Iris pigment epithelial cell (primary cell): ENCODE data around the gene BBS4.
"Not testable (repeated sequence)": the region's sequence is repeated elsewhere in the genome, so short reads cannot be mapped to it uniquely, and the experiment has no call there.

ENCODE experiments used
- DNase-seq: peaks from one replicate; pipeline ENCODE4 v3.0.0-alpha.2; 2011; ENCODE audit warnings: low read depth

Gene BBS4

GRCh38 chr15:72700076-72700475, 14.1 kb downstream of the BBS4 start:
- DNase-seq, result no peak

GRCh38 chr15:72706266-72706665, 20.3 kb downstream of the BBS4 start:
- DNase-seq, result peak; percentile 30

GRCh38 chr15:72708551-72709303, 22.7 kb downstream of the BBS4 start:
- not testable (repeated sequence) for DNase-seq

DNA sequence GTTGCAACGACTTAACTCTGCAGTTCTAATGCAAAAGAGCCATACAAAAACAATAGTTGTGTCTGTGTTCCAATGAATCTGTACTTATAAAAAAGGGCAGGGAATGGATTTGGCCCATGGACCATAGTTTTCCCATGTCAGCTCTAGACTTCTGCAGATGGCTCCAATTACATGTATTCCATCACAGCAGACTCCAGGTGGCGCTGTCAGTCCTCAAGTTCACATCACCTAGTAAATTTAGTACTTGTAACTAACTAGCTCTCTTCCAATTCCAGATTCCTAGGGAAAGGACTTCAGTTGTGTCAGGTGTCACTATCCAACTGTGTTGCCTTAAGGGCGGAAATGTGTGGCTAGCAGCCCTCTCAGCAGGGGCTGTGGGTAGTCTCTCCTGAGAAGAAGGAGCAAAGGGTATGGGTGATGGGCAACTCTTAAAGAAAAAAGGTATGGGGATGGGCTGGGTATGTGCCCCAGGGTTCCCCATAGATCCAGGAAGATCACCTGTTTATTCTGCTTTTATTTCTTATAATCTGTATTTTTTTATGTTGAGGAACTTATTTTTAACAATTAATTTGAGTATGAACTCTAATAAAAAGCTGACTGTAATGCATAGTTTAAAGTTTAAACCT, 36.2 kb downstream of the BBS4 start:
- peak; percentile 79 for DNase-seq

- DNase-seq, result peak; percentile 23
These were observed 38.0 kb downstream of the BBS4 start for GRCh38 chr15:72724028-72724427.

DNA sequence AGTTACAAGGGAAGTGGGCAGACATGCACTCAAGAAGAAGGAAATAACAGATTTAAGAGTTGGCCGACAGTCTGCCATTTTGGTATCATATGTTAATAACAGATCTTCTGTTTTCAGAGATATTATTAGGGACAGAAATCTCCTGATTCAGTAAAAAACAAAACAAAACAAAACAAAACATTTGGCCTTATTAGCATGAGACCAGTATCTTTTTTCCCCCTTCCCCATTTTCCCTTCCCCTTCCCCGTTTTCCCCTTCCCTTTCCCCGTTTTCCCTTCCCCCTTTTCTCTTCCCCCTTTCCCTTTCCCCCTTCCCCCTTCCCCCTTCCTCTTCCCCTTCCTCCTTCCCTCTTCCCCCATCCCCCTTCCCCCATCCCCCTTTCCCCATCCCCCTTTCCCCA, 39.4 kb downstream of the BBS4 start:
- no peak for DNase-seq

GRCh38 chr15:72725851-72726250, 39.8 kb downstream of the BBS4 start:
- DNase-seq, result not testable (repeated sequence)

GRCh38 chr15:72727154-72727553, 41.1 kb downstream of the BBS4 start:
- DNase-seq, result no peak

DNA sequence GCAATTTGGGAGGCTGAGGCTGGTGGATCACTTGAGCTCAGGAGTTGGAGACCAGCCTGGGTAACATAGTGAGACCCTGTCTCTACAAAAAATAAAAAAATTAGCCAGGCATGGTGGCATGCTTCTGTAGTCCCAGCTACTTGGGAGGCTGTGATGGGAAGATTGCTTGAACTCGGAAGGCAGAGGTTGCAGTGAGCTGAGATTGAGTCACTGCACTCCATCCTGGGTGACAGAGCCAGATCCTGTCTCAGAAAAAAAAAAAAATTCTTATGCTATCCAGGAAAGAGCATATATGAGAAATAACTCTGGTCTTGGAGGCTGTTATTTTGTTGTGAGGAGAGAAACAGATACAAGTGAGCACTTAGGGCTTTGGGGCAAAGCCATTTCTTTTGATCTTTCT, 42.2 kb downstream of the BBS4 start:
- DNase-seq, result peak; percentile 20

DNA sequence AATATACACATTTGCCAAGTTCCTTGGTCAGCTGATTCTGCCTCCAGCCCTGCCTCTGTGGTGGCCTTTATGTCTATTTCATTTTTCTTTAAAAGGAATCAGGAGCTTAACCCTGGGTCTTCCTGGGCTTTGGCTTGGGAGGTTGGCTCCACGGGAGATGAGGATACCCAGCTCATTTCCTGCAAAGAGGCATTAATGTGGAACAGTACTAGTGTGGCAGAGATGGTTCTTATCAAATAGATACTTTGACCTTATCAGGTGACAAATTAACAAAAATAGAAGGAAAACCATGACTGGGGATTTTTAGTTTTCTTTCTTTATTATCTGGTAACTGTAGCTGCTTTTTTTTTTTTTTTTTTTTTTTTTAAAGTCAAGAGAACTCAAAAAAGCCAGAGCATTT, 42.8 kb downstream of the BBS4 start:
- DNase-seq, result no peak

DNA sequence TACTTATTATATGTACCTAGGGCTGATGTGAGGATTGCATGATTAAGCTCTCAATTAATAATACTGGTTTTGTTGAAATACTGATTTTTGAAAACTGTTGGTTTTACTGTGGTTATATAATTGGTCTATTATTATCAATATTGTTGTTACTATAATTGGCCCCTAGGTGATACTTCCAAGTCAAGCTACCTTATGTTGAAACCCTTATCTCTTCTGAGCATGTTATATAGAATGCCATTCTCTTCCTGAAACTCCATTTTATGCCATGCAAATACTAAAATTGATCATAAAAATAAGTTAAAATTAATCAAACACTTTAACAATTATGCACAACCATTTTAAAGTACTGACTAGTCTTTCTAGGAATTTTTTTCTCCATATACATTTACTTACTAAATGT, 46.1 kb downstream of the BBS4 start:
- DNase-seq, result no peak

DNA sequence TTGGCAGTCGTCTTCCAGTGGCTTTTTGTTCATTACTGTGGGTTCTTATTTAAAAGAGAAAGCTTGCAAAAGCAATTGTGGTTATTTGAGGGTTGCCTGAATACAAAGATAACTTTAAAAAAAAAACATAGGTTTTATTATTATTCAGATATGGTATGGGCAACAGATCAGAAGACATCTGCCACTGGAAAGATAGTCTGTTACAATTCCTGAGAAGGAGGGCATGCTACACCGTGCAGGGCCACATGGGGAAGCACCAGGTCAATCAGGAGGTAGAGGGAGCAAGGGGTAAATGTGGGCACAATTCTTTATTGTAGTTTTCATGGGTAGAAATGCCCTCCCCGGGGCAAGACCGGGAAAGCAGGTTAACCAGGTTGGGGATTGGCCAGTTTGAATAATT, 46.5 kb downstream of the BBS4 start:
- no peak for DNase-seq

DNA sequence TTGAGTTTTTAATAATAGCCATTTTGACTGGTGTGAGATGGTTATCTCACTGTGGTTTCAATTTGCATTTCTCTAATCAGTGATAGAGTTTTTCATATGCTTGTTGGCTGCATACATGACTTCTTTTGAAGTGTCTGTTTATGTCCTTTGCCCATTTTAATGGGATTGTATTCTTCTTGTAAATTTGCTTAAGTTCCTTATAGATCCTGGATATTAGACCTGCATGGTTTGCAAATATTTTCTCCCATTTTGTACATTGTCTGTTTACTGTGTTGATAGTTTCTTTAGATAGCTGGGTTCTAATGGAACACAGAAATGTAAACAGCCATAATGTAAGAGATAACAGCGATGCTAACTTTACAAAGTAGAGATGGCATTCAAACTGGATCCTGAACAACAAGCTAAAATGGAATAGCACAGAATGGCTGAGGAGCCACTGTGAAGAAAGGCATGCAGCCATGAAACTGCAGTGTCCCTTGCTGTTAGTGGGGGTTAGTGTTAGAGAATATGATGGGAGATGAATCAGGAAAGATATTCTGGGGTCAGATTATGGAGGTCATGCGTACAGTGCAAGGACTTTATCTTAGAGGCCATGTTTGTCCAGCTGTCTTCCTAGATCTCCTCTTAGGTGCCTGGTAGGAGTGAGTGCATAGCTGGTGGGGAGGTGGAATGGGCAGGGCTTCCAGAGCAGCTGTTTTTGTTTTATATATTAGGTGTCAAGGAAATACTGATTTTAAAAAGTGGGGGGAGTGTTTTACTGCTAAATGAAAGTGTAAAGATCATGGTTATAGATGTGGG, 48.1 kb downstream of the BBS4 start:
- DNase-seq, result no peak

DNA sequence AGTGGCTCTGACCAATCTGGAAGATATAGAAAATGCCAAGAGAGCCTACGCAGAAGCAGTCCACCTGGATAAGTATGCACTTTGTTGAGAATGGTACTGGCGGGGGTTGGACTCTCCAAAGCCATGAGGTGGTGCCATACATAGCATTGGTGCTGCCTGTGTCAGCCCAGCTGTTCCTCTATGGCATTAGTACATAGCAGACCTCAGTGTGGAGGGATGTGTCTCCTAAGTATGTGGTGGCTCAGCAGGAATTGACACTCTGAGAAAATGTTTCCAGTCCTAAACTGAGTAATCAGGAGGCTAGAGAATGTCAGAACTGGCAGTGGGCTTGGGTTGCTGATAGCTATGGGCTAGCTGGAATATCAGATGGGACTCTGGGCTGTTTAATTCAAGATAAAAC, 49.1 kb downstream of the BBS4 start:
- no peak for DNase-seq

DNA sequence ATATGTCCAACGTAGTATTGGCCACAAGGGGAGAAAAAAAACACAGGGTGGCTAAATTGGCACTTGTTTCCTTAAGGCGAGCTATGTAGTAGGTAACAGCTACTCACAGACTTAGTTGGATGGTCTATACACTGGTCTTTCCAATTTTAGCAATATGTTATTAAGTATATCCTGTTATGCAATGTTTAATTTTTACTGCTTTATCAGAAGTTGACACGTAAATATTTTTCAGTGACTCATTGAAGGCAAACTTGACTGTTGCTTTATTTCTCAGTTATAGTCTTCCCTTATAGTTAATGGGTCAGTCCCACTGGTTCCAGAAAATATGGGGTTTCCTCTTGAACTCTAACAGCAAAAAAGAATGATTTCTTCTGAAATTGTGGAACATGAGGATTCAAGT, 51.1 kb downstream of the BBS4 start:
- DNase-seq, result peak; percentile 32

DNA sequence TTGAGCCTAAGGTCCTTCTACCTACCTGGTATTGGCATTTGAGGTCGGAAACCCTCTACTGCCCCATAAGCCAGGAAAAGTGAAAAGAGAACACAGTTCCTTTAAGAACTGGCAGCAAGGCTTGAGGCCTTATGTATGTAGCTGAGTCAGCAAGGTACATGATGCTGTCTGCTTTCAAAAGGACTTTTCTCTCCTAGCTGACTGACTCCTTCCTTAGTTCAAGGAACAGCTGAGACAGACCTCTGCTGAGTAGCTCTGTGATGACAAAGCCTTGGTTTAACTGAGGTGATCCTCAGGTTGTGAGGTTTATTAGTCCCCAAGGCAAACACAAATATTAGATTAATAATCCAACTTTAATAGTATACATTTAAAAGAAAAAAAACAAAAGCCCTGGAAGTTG, 51.7 kb downstream of the BBS4 start:
- peak; percentile 54 for DNase-seq

GRCh38 chr15:72740219-72740618, 54.2 kb downstream of the BBS4 start:
- peak; percentile 19 for DNase-seq

GRCh38 chr15:72749700-72750099, 63.7 kb downstream of the BBS4 start:
- DNase-seq, result no peak

DNA sequence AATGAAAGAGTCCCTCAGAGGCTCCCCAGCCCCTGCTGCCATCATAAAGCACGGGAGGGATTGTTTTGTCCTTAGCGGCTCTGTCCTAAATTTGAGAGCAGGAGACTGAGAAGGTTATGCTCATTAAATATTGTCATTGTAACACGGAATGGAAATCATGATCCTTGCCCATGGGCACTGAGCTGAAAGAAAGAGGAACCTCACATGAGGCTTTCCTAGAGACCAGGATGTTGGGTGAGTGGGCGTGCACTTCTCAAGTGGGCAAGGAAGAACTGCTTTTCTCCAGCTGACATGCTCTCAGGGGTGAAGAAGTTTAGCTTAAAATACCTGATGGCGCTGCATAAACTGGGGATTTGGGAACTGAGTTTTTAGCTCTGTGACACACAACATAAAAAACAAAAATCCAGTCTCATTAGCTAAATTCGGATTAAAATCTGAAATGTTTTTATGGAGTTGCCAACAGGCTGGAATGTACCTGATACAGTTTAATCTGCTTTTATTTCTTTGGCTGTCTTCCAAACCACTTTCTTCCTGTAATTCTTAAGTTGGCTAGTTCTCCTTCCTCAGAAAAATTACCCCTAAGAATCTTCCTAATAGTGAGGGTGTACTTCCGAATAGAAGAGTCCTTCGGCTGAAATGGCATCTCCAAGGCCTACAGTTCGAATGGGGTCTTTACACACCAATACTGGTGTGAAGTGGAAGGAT, 65.9 kb downstream of the BBS4 start:
- peak; percentile 35 for DNase-seq

DNA sequence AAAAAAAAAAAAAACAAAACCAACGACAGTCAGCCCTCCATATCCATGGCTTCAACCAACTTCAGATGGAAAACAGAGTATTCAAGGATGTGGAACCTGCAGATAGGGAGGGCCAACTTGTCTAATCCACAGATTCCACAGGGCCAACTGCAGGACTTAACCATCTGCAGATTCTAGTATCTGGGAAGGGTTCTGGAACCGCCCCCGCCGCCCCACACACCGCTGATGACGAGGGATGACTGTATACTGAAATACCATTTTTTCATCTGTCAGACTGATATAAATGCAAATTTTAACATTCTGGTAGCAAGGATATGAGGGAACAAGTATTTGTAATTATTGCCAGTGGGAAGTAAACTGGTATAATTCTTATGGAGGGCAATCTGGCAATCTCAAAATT, 68.1 kb downstream of the BBS4 start:
- DNase-seq, result no peak

DNA sequence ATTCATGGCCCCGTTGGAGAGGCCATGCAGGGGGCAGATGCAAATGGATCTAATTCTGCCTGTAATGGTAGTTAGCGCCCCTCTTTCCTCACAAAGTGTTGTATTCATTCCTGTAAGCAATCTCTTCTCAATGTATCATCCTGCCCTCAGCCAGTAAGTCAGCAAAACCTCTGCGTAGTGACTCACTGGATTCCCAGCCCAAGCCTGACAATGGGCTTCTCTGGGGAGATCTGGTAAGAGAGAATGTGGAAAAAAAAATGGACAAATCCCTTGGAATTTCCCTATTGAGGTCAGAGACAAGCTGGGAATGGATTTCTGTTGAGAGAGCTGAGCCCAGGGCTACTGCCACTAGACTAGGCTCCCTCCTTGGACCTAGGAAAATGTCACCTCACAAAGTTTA, 72.2 kb downstream of the BBS4 start:
- peak; percentile 92 for DNase-seq

DNA sequence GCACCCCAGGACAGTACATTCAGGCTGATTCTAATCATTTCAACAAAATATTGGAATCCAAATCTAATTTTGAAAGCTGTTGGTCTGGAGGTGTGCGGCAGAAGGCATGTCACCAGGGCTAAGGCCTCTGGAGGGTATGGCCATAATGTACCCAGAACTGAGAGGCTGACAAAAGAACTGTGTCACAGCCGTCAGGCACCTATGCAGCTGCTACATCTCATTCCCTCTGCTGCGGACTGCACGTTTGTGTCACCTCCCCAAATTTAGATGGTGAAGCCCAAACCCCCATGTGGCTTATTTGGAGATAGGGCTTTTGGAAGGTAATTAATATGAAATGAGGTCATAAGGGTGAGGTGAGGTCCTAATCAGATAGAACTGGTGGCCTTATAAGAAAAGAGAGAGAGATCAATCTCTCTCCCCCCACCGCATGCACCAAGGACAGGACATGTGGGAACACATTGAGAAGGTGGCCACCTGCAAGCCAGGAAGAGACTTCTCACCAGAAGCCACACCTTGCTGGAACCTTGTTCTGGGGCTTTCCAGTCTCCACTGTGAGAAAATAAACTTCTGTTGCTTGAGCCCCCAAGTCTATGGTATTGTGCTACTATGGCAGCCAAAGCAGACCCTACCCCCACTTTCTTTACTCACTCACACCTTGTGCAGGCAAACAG, 74.7 kb downstream of the BBS4 start:
- DNase-seq, result no peak
